Naive B cell (primary cell): ENCODE measurements around the gene DUSP2. TPM values are rescaled to one million over a fixed set of nuclear protein-coding genes. Genes with fewer than 3 reads are reported as not detected.
A peak's percentile ranks its signal among the peaks of the same experiment; 100 is the strongest.
"Not testable (repeated sequence)": the region's sequence is repeated elsewhere in the genome, so short reads cannot be mapped to it uniquely, and the experiment has no call there.

Experiments
- ATAC-seq, 2 donors: fragments of 150-1000 bp; cut with Tn5 transposase; 2 replicates each; pipeline ENCODE4 v1.10.0; 2021; ENCODE audit warnings: low read depth in 2 of 2, mild to moderate bottlenecking in 2 of 2, moderate library complexity in 2 of 2
- DNase-seq: peaks from one replicate; pipeline ENCODE4 v3.0.0; 2022
- H3K27ac Mint-ChIP-seq, 6 donors: one replicate each; pipeline ENCODE4 v1.8.0; 2020 to 2022; ENCODE audit warnings: mild to moderate bottlenecking in 6 of 6, mixed read lengths in 6 of 6, moderate library complexity in 5 of 6, inconsistent platforms in 2 of 6
- H3K27me3 Mint-ChIP-seq, 3 donors: one replicate each; pipeline ENCODE4 v1.8.0; 2021 to 2022; ENCODE audit warnings: mixed read lengths in 3 of 3, mild to moderate bottlenecking in 1 of 3
- H3K36me3 Mint-ChIP-seq, 2 donors: one replicate each; pipeline ENCODE4 v1.8.0; 2020 to 2022; ENCODE audit warnings: mixed read lengths in 2 of 2, inconsistent platforms in 1 of 2, mild to moderate bottlenecking in 1 of 2
- H3K4me1 Mint-ChIP-seq, 3 donors: one replicate each; pipeline ENCODE4 v1.8.0; 2020 to 2022; ENCODE audit warnings: mixed read lengths in 3 of 3, inconsistent platforms in 1 of 3, mild to moderate bottlenecking in 1 of 3, moderate library complexity in 1 of 3
- H3K4me3 Mint-ChIP-seq, 8 donors: one replicate each; pipeline ENCODE4 v1.8.0; 2020 to 2022; ENCODE audit warnings: mild to moderate bottlenecking in 8 of 8, mixed read lengths in 8 of 8, moderate library complexity in 8 of 8, inconsistent platforms in 2 of 8
- H3K9me3 Mint-ChIP-seq, 7 donors: one replicate each; pipeline ENCODE4 v1.8.0; 2020 to 2022; ENCODE audit warnings: mixed read lengths in 7 of 7, mild to moderate bottlenecking in 5 of 7, inconsistent platforms in 2 of 7, moderate library complexity in 1 of 7
- polyA plus RNA-seq, 6 donors: library from polyadenylated mRNA; unstranded; fragments of 300-500 nt; fragmentation: Illumina TruSeq; gene quantifications; one replicate each; pipeline ENCODE4 v1.2.3, GENCODE V29; 2021; ENCODE audit warnings: low read depth in 6 of 6

The DUSP2 gene
- polyA plus RNA-seq, 6 donors from 2014 or later, result 56.3 to 220 (median 95.9) TPM

DNA sequence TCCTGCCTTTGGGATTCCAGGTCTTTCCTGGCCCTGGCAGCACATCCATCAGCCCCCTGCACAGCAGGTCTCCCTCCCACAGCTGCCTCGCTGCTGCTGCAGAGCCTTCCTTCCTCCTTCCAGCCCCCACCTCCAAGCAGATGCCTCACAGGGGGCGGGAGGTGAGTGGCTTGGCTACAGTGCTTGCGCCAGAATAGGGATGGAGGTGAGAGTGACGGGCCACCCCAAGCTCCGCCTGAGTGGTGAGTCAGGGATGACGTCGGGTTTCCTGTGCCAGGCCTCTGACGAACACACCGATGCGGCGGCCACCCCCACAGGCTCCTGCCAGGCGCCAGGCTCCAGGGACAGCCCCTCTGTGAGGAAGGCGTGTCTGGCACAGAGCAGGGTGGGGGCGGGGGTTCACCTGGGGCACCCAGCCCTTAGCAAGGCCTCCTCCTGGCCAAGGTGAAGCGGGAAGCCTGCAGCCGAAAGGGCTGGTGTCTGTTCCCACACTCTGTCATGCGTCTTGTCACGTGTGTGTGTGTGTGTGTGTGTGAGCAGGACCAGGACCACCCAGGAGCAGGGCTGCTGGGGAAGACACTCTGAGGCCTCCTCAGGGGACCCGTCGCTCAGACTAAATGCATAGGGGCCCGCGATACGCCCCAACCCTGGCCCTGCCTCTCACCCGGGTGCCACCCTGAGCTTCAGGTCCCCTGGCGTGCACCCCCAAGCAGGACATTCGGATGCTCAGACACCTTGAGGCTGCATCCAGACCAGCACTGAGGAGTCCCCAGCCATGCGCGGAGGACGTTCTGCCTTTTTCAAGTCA is 3.4 kb upstream of the DUSP2 start:
- no peaks in the 10 kb centered on the region for H3K36me3 Mint-ChIP-seq
- H3K9me3 Mint-ChIP-seq, result no peaks in the 10 kb centered on the region
- ATAC-seq, result peak; percentile 68 to 69
- H3K4me1 Mint-ChIP-seq, result peaks cover 41 to 81% (median 73%) of the 10 kb centered on the region in 3 donors
- no peaks in the 10 kb centered on the region for H3K27me3 Mint-ChIP-seq
- peak overlapping the region; percentile 68 to 89 (median 82) for H3K4me3 Mint-ChIP-seq
- peak overlapping the region; percentile 98 to 100 (median 98) for H3K27ac Mint-ChIP-seq
- peak; percentile 97 for DNase-seq

DNA sequence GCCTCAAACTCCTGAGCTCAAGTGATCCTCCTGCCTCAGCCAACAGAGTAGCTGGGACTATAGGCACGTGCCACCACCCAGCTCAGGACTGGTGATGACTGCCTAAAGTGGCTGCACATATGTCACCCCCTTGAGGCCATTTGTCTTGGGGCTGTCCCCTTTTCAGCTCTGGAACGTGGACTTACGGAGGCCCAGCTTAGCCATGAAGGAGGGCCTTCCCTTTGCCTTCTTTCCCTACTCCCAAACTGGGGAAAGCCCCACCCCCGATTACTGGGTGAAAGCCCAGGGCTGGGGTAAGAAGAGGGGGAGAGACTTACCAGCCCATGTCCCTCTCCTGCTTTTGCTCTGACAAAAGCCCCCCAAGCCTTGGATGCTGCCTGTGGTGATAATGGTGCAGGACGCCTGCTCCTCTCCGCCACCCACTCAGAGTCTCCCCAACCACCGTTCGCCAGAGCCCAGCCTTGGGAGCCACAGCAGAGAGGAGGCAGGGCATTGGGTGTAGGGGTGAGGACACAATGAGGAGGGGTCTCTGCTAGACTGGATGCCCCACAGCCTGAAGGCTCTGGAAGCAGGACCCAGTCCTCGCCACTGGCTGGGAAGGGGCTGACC is 2.5 kb upstream of the DUSP2 start:
- no peaks in the 10 kb centered on the region for H3K27me3 Mint-ChIP-seq
- no peaks in the 10 kb centered on the region for H3K36me3 Mint-ChIP-seq
- H3K27ac Mint-ChIP-seq, result peak overlapping the region; percentile 98 to 100 (median 98)
- peaks cover 39 to 78% (median 77%) of the 10 kb centered on the region in 3 donors for H3K4me1 Mint-ChIP-seq
- H3K9me3 Mint-ChIP-seq, result no peaks in the 10 kb centered on the region
- peak overlapping the region; percentile 50 to 93 (median 80) for H3K4me3 Mint-ChIP-seq
- ATAC-seq (no peak), DNase-seq (no peak)

DNA sequence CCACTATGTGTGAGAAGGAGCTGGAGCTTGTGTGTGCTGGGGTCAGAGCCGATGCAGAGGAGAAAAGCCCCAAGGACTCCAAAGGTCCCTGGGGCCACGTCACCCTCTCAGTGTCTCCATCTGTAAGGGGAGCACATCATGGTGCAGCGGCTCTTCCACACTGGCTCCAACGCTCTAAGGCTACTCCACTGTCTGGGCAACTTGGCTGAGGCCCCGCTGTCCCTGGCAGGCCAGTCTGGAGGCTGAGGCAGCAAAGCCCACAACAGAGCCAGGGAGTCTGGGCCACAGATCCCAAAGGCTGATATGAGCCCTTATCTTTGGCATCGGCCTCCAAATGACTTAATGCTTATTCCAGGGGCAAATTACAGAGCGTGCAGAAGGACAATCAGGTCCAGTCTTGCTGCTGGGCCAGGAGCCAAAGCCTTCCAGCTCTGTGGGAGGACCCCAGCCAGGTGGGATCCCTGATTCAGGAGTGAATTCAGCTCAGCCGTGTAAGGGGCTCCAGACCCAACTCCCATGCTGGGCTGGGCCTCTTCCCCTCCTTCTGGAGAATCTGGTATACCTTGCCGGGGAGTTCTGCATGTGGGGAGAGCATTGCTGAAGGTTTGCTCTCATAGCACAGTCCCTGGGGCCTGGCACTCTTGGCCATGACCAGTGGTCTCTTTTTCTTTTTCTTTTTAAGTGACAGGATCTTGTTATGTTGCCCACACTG is 1.8 kb upstream of the DUSP2 start:
- DNase-seq (no peak), ATAC-seq (no peak)
- peak overlapping the region; percentile 98 to 100 (median 98) for H3K27ac Mint-ChIP-seq
- no peaks in the 10 kb centered on the region for H3K36me3 Mint-ChIP-seq
- no peaks in the 10 kb centered on the region for H3K27me3 Mint-ChIP-seq
- no peaks in the 10 kb centered on the region for H3K9me3 Mint-ChIP-seq
- peak overlapping the region; percentile 76 to 93 (median 90) for H3K4me3 Mint-ChIP-seq
- H3K4me1 Mint-ChIP-seq, result peaks cover 37 to 81% (median 78%) of the 10 kb centered on the region in 3 donors

DNA sequence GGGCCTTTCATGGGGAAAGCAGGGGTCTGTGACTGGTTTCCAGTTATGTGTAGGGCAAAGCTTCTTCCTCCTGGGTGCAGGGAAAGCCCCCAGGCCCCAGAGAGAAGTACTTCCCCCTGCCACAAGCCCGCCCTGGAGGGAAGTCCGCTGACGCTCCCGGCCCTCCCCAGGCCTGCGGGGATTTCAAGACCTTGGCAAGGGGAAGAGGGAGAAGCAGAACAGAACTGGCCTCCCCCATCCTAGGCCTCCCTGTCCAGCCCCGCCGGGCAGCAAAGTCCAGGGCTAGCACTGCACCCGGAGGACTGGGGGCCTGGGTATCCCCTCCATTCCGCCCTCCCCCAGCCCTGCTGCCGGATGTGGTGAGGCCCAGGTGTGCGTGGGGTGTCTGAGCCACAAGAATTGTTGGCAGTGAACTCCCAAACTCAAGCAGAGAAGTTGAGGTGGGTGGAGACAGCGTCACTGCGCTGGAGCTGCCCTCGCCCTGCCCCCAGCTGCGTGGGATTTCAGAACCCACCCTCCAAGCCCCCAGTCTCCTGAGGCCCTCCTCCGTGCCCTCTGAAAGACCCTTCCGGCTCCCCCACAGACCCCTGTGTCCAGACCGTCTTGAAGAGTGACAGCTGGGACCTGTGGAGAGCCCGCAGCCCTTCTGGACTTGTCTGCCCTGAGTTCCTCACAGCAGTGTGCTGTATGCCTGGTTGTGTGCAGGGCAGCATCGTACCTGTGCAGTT is 1.1 kb upstream of the DUSP2 start:
- ATAC-seq, result peak; percentile 52 to 56
- peaks cover 34 to 76% (median 72%) of the 10 kb centered on the region in 3 donors for H3K4me1 Mint-ChIP-seq
- H3K27ac Mint-ChIP-seq, result peak overlapping the region; percentile 98 to 100 (median 98)
- H3K4me3 Mint-ChIP-seq, result peak overlapping the region; percentile 76 to 93 (median 90)
- no peaks in the 10 kb centered on the region for H3K36me3 Mint-ChIP-seq
- DNase-seq, result peak; percentile 93
- no peaks in the 10 kb centered on the region for H3K27me3 Mint-ChIP-seq
- H3K9me3 Mint-ChIP-seq, result no peaks in the 10 kb centered on the region

DNA sequence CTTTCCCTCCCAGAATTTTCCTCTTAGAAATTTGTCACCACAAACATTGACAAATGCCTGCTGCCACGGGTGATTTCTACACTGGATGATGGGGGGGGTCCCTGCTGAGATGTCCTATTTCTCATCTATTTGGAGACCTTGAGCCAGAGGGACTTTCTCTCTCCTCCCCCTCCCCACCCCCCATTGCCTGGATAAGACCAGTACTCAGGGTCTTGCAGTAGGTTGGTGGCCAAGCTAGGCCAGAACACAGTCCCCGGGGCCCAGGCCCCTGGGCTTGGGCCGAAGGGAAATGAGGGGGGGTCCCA is 560 bp upstream of the DUSP2 start:
- Mint-ChIP-seq H3K27me3 (no peaks in the 10 kb centered on the region), H3K4me3 (peak overlapping the region; percentile 76 to 93 (median 90)), H3K36me3 (no peaks in the 10 kb centered on the region), H3K4me1 (peaks cover 32 to 71% (median 69%) of the 10 kb centered on the region in 3 donors), H3K9me3 (no peaks in the 10 kb centered on the region), H3K27ac (peak overlapping the region; percentile 98 to 100 (median 98))
- ATAC-seq (peak in 1 of 2 donors; percentile 1), DNase-seq (no peak)

DNA sequence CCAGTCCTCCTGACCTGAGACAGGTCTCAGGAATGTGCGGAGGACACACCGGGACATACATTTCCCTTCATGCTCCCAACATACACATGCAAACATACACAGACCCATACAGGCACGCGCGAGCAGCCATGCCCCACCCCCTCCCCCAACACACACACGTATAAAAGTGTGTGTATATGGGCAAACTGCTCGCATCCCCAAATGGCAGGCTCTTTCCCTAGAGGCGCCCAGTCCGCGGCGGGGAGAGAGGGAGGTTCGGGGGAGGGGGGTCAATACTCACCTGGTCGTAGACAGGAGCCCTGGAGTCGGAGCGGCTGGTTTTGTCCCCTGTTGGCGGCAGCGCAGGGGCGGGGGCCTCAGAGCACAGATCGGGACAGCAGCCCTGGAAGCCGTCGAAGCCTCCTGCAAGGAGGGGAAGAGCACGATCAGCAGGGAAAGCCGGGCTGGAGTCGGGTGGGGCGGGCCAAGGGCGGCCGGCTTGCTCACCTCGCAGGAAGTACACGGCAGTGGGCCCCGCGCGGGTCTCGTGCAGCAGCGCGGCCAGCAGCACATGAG is 682 bp downstream of the DUSP2 start:
- Mint-ChIP-seq H3K9me3 (no peaks in the 10 kb centered on the region), H3K4me1 (peaks cover 32 to 66% (median 60%) of the 10 kb centered on the region in 3 donors), H3K4me3 (peak overlapping the region; percentile 76 to 95 (median 91)), H3K27me3 (no peaks in the 10 kb centered on the region), H3K27ac (peak overlapping the region; percentile 69 to 99 (median 97)), H3K36me3 (no peaks in the 10 kb centered on the region)
- DNase-seq (no peak), ATAC-seq (no peak)

DNA sequence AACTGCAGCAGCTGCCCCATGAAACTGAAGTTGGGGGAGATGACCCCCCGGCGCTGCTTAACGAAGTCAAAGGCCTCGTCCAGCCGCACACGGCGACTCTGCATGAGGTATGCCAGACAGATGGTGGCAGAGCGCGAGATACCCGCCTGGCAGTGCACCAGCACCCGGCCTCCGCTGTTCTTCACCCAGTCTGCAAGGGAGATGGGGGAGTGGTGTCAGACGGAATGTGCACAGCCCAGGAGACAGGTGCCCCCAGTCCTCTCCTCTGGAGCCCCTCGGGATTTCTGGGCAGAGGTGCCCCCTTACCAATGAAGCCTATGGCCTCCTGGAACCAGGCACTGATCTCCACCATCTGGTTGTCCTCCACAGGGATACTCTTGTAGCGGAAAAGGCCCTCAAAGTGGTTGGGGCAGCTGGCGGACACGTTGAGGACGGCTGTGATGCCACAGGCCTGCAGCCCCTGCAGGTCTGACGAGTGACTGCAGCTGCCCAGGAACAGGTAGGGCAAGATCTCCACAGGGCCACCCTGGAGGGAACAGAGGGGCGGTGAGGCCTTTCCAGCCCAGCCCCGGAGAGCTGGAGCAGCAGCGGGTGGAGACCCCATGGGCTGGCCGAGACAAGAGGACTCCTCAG is 1.3 kb downstream of the DUSP2 start:
- peaks cover 32 to 62% (median 61%) of the 10 kb centered on the region in 3 donors for H3K4me1 Mint-ChIP-seq
- DNase-seq (no peak), ATAC-seq (no peak)
- H3K27me3 Mint-ChIP-seq, result no peaks in the 10 kb centered on the region
- H3K27ac Mint-ChIP-seq, result peak overlapping the region; percentile 87 to 99 (median 97)
- H3K4me3 Mint-ChIP-seq, result peak overlapping the region; percentile 76 to 95 (median 91)
- no peaks in the 10 kb centered on the region for H3K36me3 Mint-ChIP-seq
- H3K9me3 Mint-ChIP-seq, result no peaks in the 10 kb centered on the region

DNA sequence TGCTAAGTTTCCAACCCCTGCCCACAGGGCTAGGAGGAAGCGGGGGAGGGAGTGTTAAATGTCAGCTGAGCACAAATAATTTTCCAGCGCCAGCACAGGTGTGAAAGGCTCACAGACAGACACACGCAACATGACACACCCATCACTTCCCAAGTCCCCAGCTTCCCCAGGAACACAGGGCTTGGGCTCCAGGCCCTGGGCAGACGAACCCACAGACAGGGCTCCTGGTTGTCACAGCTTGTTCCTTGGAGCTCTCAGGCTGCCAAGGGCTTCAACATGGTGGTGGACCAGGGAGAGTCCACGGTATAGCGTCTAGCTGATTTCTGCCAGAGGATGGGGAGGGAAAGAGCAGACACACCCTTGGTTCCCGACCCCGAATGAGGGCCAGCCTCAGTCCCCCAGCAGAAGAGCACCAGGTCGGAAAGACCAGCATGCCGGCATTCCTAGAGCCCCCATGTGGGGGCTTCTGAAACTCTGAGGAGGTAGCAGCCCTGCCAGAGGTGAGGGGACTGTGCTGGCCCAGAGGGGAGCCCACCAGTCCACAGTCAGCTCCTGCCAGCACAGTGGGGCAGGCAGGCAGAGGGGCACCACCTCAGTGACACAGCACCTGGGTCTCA is 1.9 kb downstream of the DUSP2 start:
- H3K27me3 Mint-ChIP-seq, result no peaks in the 10 kb centered on the region

DNA sequence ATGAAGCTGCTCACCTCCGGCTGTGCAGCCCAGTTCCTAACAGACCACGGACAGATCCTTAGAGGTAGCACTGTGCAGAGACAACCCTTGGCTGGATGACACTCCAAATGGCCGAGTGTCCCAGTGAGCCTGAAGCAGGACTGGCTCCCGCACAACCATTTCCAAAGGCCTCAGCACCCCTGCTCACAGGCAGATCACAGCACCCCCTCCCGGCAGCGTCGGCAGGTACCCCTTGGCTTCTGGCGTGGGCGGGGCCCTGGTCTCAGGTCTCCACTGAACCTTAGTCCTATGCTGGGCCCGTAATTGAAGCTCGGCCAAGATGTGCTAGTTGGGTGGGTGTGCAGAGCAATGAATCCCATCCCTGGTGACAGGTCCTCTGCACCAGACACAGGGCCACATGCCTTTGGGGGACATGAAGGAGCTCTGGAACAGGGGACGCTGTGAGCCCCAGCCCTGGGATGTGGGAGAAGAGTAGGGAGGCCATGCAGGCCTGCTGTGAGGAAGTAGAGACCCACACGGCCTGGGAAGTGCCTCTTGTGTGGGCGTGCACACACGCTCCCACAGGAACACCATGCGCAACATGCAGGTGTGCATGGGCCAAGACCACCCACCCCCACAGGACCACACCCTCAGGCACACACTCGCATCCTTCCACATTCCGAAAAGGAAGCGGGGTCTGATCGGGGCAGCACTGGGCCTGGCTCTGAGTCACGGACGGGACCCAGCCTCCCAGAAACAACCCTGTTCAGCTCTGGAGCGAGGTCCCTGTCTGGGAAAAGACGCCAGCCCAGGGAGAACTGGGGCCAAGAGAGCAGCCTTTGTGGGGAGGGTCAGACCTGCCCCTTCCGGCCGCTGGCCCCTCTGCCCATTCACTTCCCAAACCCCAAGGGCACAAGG is 2.8 kb downstream of the DUSP2 start:
- peaks cover 23 to 58% (median 50%) of the 10 kb centered on the region in 3 donors for H3K4me1 Mint-ChIP-seq
- no peaks in the 10 kb centered on the region for H3K9me3 Mint-ChIP-seq
- ATAC-seq (no peak), DNase-seq (no peak)
- H3K4me3 Mint-ChIP-seq, result peak overlapping the region in 7 of 8 donors; percentile 39 to 95 (median 52)
- H3K27me3 Mint-ChIP-seq, result no peaks in the 10 kb centered on the region
- H3K27ac Mint-ChIP-seq, result peak overlapping the region in 5 of 6 donors; percentile 39 to 98 (median 93)
- no peaks in the 10 kb centered on the region for H3K36me3 Mint-ChIP-seq

More for the DNA sequence above, 1.9 kb downstream of the DUSP2 start:
- DNase-seq (no peak), ATAC-seq (no peak)
- Mint-ChIP-seq H3K4me3 (peak overlapping the region; percentile 35 to 95 (median 90)), H3K36me3 (no peaks in the 10 kb centered on the region), H3K9me3 (no peaks in the 10 kb centered on the region), H3K27ac (peak overlapping the region; percentile 87 to 99 (median 97)), H3K4me1 (peaks cover 31 to 62% (median 59%) of the 10 kb centered on the region in 3 donors)

DNA sequence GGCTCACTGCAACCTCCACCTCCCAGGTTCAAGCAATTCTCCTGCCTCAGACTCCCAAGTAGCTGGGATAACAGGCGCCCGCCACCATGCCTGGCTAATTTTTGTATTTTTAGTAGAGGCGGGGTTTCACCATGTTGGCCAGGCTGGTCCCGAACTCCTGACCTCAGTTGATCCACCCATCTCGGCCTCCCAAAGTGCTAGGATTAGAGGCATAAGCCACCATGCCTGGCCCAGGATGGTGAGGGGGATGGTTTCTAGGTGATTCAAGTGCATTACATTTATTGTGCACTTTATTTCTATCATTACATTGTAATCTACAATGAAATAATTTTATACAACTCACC is 3.6 kb downstream of the DUSP2 start:
- H3K27me3 Mint-ChIP-seq, ATAC-seq, H3K36me3 Mint-ChIP-seq, H3K9me3 Mint-ChIP-seq, DNase-seq: not testable (repeated sequence)
- peaks cover 16 to 49% (median 42%) of the 10 kb centered on the region in 3 donors for H3K4me1 Mint-ChIP-seq
- peak overlapping the region in 4 of 8 donors; percentile 6 to 84 (median 50) for H3K4me3 Mint-ChIP-seq
- H3K27ac Mint-ChIP-seq, result peak overlapping the region in 4 of 6 donors; percentile 28 to 98 (median 62)

DNA sequence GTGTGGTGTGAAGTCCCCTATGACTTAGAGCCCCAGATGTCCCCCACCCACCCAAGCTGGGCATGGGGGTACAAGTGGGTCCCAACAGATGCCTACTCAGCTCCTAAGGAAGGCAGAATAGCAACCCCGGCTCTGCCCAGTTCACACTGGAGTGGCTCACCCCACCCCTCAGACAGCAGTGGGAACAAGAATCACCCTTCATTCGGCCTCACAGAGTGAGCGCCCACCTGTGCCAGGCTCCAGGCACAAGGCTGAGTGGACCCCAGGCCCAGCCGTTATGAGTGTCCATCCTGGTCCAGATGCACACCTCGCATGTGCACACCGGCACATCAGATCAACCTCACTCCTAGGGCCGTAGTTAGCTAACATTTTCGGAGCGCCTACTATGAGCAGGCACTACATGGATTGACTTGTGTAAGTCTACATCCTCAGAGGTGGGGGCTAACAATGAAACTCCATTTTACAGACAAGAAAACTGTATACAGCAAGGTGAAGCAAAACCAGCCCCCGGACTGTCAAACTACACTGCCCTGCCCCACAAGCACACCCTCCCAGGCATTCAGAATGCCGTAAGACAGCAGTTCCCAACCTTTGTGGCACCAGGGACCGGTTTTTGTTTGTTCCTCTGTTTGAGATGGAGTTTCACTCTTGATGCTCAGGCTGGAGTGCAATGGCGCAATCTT is 4.2 kb downstream of the DUSP2 start:
- DNase-seq (no peak), ATAC-seq (no peak)
- Mint-ChIP-seq H3K36me3 (no peaks in the 10 kb centered on the region), H3K4me1 (peaks cover 11 to 44% (median 37%) of the 10 kb centered on the region in 3 donors), H3K27ac (peak overlapping the region in 5 of 6 donors; percentile 28 to 98 (median 65)), H3K9me3 (no peaks in the 10 kb centered on the region), H3K4me3 (peak overlapping the region in 2 of 8 donors; percentile 35 to 84), H3K27me3 (no peaks in the 10 kb centered on the region)
